WTC11 (cell line): ENCODE measurements around the gene MTCP1. TPM values are rescaled to one million over a fixed set of nuclear protein-coding genes. Genes with fewer than 3 reads are reported as not detected.

Experiments used
- ATAC-seq: fragments of 200-7000 bp; cut with Tn5 transposase; 2 replicates; pipeline ENCODE4 v1.10.0; 2021; ENCODE audit warnings: mild to moderate bottlenecking, moderate library complexity
- CTCF ChIA-PET: fragments of 300-600 bp; sonication (Branson Sonifier 250); formaldehyde crosslinking; loops from one replicate; lab custom pipeline; 2021; ENCODE audit warnings: antibody characterized with exemption; lab: Charles Lee
- POLR2A ChIA-PET: fragments of 350-600 bp; sonication (Branson Sonifier 250); formaldehyde crosslinking; loops from one replicate; lab custom pipeline; 2021; ENCODE audit warnings: antibody characterized with exemption; lab: Charles Lee
- DNase-seq: peaks from one replicate; pipeline ENCODE4 v3.0.0; 2021; ENCODE audit warnings: low spot score
- H3K27ac Mint-ChIP-seq: 2 replicates; pipeline ENCODE4 v1.8.0; 2021; ENCODE audit warnings: mixed read lengths
- H3K27me3 Mint-ChIP-seq: 2 replicates; pipeline ENCODE4 v1.8.0; 2021; ENCODE audit warnings: low read depth, mild to moderate bottlenecking, moderate library complexity, mixed read lengths
- H3K36me3 Mint-ChIP-seq: 2 replicates; pipeline ENCODE4 v1.8.0; 2021; ENCODE audit warnings: mixed read lengths
- H3K4me1 Mint-ChIP-seq: 2 replicates; pipeline ENCODE4 v1.8.0; 2022; ENCODE audit warnings: mixed read lengths
- H3K4me3 Mint-ChIP-seq: 2 replicates; pipeline ENCODE4 v1.8.0; 2021; ENCODE audit warnings: mild to moderate bottlenecking, moderate library complexity, mixed read lengths
- H3K9me3 Mint-ChIP-seq: 2 replicates; pipeline ENCODE4 v1.8.0; 2021; ENCODE audit warnings: mixed read lengths
- ATF3 ChIP-seq: sonication (generic); formaldehyde crosslinking; conservative IDR thresholded peaks from 2 replicates; pipeline ENCODE4 v1.8.1; 2022; ENCODE audit warnings: mild to moderate bottlenecking, missing genetic modification reagents
- CBFB ChIP-seq: sonication (generic); formaldehyde crosslinking; IDR thresholded peaks from 2 replicates; pipeline ENCODE4 v1.8.1; 2022; ENCODE audit warnings: mild to moderate bottlenecking, low read depth, missing genetic modification reagents
- CREM ChIP-seq: sonication (generic); formaldehyde crosslinking; IDR thresholded peaks from 2 replicates; pipeline ENCODE4 v1.8.1; 2022; ENCODE audit warnings: mild to moderate bottlenecking, missing genetic modification reagents, moderate library complexity
- E2F5 ChIP-seq: sonication (generic); formaldehyde crosslinking; IDR thresholded peaks from 2 replicates; pipeline ENCODE4 v1.8.1; 2022; ENCODE audit warnings: mild to moderate bottlenecking, moderate library complexity, missing genetic modification reagents
- EMX1 ChIP-seq: fragments of 250-450 bp; sonication (Bioruptor Pico); IDR thresholded peaks from 2 replicates; pipeline ENCODE4 v1.8.0; 2021; ENCODE audit warnings: mild to moderate bottlenecking
- ERG ChIP-seq: fragments of 250-450 bp; sonication (Bioruptor Pico); IDR thresholded peaks from 2 replicates; pipeline ENCODE4 v1.8.0; 2021; ENCODE audit warnings: mild to moderate bottlenecking
- ESRRA ChIP-seq: sonication (generic); formaldehyde crosslinking; IDR thresholded peaks from 2 replicates; pipeline ENCODE4 v1.8.1; 2022; ENCODE audit warnings: mild to moderate bottlenecking, missing genetic modification reagents, borderline replicate concordance
- ETV6 ChIP-seq: sonication (generic); formaldehyde crosslinking; IDR thresholded peaks from 2 replicates; pipeline ENCODE4 v1.8.1; 2022; ENCODE audit warnings: mild to moderate bottlenecking, missing genetic modification reagents
- JAZF1 ChIP-seq: fragments of 250-450 bp; sonication (Bioruptor Pico); IDR thresholded peaks from 2 replicates; pipeline ENCODE4 v1.9.0; 2021; ENCODE audit warnings: moderate library complexity, mild to moderate bottlenecking, inconsistent platforms
- JUN ChIP-seq: sonication (generic); formaldehyde crosslinking; IDR thresholded peaks from 2 replicates; pipeline ENCODE4 v1.8.0; 2023; ENCODE audit warnings: mild to moderate bottlenecking, missing genetic modification reagents
- KAT7 ChIP-seq: sonication (generic); formaldehyde crosslinking; IDR thresholded peaks from 2 replicates; pipeline ENCODE4 v1.8.1; 2023; ENCODE audit warnings: missing genetic modification reagents, mild to moderate bottlenecking, borderline replicate concordance
- MYBL2 ChIP-seq: sonication (generic); formaldehyde crosslinking; IDR thresholded peaks from 2 replicates; pipeline ENCODE4 v1.8.1; 2023; ENCODE audit warnings: mild to moderate bottlenecking, moderate library complexity, missing genetic modification reagents
- NR3C1 ChIP-seq: sonication (generic); formaldehyde crosslinking; conservative IDR thresholded peaks from 2 replicates; pipeline ENCODE4 v1.8.1; 2023; ENCODE audit warnings: low read depth, mild to moderate bottlenecking, missing genetic modification reagents
- OVOL2 ChIP-seq: fragments of 250-450 bp; sonication (Bioruptor Pico); IDR thresholded peaks from 2 replicates; pipeline ENCODE4 v1.9.0; 2021; ENCODE audit warnings: mild to moderate bottlenecking, borderline replicate concordance
- PREB ChIP-seq: sonication (generic); formaldehyde crosslinking; IDR thresholded peaks from 2 replicates; pipeline ENCODE4 v1.8.1; 2022; ENCODE audit warnings: mild to moderate bottlenecking, missing genetic modification reagents, moderate library complexity, borderline replicate concordance
- STAT6 ChIP-seq: sonication (generic); formaldehyde crosslinking; conservative IDR thresholded peaks from 2 replicates; pipeline ENCODE4 v1.8.1; 2023; ENCODE audit warnings: mild to moderate bottlenecking, low read depth, missing genetic modification reagents, moderate library complexity
- USF2 ChIP-seq: sonication (generic); formaldehyde crosslinking; IDR thresholded peaks from 2 replicates; pipeline ENCODE4 v1.8.1; 2023; ENCODE audit warnings: mild to moderate bottlenecking, missing genetic modification reagents, moderate library complexity
- ZMAT4 ChIP-seq: fragments of 250-450 bp; sonication (Bioruptor Pico); IDR thresholded peaks from 2 replicates; pipeline ENCODE4 v1.9.0; 2021; ENCODE audit warnings: mild to moderate bottlenecking
- ZNF219 ChIP-seq: sonication (generic); formaldehyde crosslinking; IDR thresholded peaks from 2 replicates; pipeline ENCODE4 v1.8.0; 2023; ENCODE audit warnings: missing genetic modification reagents, mild to moderate bottlenecking, borderline replicate concordance
- ZNF232 ChIP-seq: sonication (generic); formaldehyde crosslinking; IDR thresholded peaks from 2 replicates; pipeline ENCODE4 v1.8.0; 2022; ENCODE audit warnings: mild to moderate bottlenecking, missing genetic modification reagents
- ZNF423 ChIP-seq: fragments of 250-450 bp; sonication (Bioruptor Pico); IDR thresholded peaks from 2 replicates; pipeline ENCODE4 v2.1.2; 2022; ENCODE audit warnings: mild to moderate bottlenecking, moderate library complexity
- ZNF532 ChIP-seq: fragments of 250-450 bp; sonication (Bioruptor Pico); IDR thresholded peaks from 2 replicates; pipeline ENCODE4 v1.9.0; 2021; ENCODE audit warnings: mild to moderate bottlenecking, borderline replicate concordance
- ZNF671 ChIP-seq: fragments of 250-450 bp; sonication (Bioruptor Pico); IDR thresholded peaks from 2 replicates; pipeline ENCODE4 v1.8.0; 2021; ENCODE audit warnings: mild to moderate bottlenecking
- total RNA-seq: library from RNA; stranded (reverse); gene quantifications from 3 replicates; pipeline ENCODE4 v1.2.3, GENCODE V29; 2021

Gene MTCP1
- total RNA-seq, 1 experiment from 2014 or later: 12.8 TPM

GRCh38 chrX:155023907-155024833 is 46.8 kb downstream of the MTCP1 start:
- no peaks in the 10 kb centered on the region for H3K36me3 Mint-ChIP-seq
- ChIA-PET CTCF (no interaction called here), POLR2A (no interaction called here)
- no peak for ATAC-seq
- no peak overlapping the region for H3K27ac Mint-ChIP-seq
- TF ChIP-seq USF2 (CRISPR knock-in tag) (no peak), ZMAT4 (no peak), E2F5 (no peak), EMX1 (CRISPR knock-in tag) (no peak), ERG (CRISPR knock-in tag) (no peak), ZNF532 (CRISPR knock-in tag) (no peak), PREB (CRISPR knock-in tag) (no peak), CREM (CRISPR knock-in tag) (no peak), JAZF1 (CRISPR knock-in tag) (no peak), JUN (CRISPR knock-in tag) (no peak), MYBL2 (CRISPR knock-in tag) (no peak), ETV6 (CRISPR knock-in tag) (no peak), ESRRA (CRISPR knock-in tag) (no peak)
- no peaks in the 10 kb centered on the region for H3K27me3 Mint-ChIP-seq
- H3K4me1 Mint-ChIP-seq: peaks cover 13% of the 10 kb centered on the region
- H3K4me3 Mint-ChIP-seq: no peak overlapping the region
- no peaks in the 10 kb centered on the region for H3K9me3 Mint-ChIP-seq
- no peak for DNase-seq

GRCh38 chrX:155022585-155022984 is 48.4 kb downstream of the MTCP1 start, which contains the start of gene F8:
Gene F8 (minus strand): TSS chrX:155022723. CDS start chrX:155022552, 171 bp downstream.
- POLR2A ChIA-PET: no interaction called here
- TF ChIP-seq KAT7 (no peak), ZNF219 (no peak), NR3C1 (CRISPR knock-in tag) (no peak), STAT6 (CRISPR knock-in tag) (no peak), ZNF232 (CRISPR knock-in tag) (no peak), CBFB (no peak), ZNF423 (CRISPR knock-in tag) (no peak), OVOL2 (CRISPR knock-in tag) (no peak), JUN (CRISPR knock-in tag) (no peak), ATF3 (CRISPR knock-in tag) (no peak), ZNF671 (no peak)

More at GRCh38 chrX:155022585-155022984, 48.4 kb downstream of the MTCP1 start, which contains the start of gene F8:
- no peak within 1 kb of the TSS for H3K27ac Mint-ChIP-seq
- ATAC-seq (no peak), DNase-seq (no peak)
- peaks cover 8% of the 10 kb centered on the region for H3K4me1 Mint-ChIP-seq
- CTCF ChIA-PET: no interaction called here
- no peaks in the 10 kb centered on the region for H3K9me3 Mint-ChIP-seq
- H3K4me3 Mint-ChIP-seq: no peak within 1 kb of the TSS
- no peaks in the 10 kb centered on the region for H3K27me3 Mint-ChIP-seq
- H3K36me3 Mint-ChIP-seq: no peaks in the 10 kb centered on the region
